GM12878 (cell line): Measurements from ENCODE around the gene CHRNE. TPM values are rescaled to one million over a fixed set of nuclear protein-coding genes. Genes with fewer than 3 reads are reported as not detected.

Experiments
- ATAC-seq: fragments of 200-7000 bp; cut with Tn5 transposase; 3 replicates; pipeline ENCODE4 v1.9.1; 2020; ENCODE audit warnings: mild to moderate bottlenecking, moderate library complexity
- BruUV-seq: library from RNA; stranded (reverse); fragments of 400-500 nt; replicated peaks from 2 replicates; lab custom pipeline; 2021; lab: Mats Ljungman, UMichigan
- CTCF ChIA-PET: fragments of 300-600 bp; sonication (Branson Sonifier 250); formaldehyde crosslinking; extraction: SDS; loops from one replicate; lab custom pipeline; 2021; ENCODE audit warnings: inconsistent platforms; lab: Yijun Ruan, JAX
- POLR2A ChIA-PET: fragments of 350-600 bp; formaldehyde crosslinking; extraction: SDS; loops from one replicate; lab custom pipeline; 2021; ENCODE audit warnings: inconsistent platforms; lab: Charles Lee
- RAD21 ChIA-PET: fragments of 300-600 bp; sonication (Branson Sonifier 250); formaldehyde crosslinking; loops from one replicate; lab custom pipeline; 2023; ENCODE audit warnings: antibody characterized with exemption; ENCODE audit not compliant: unreplicated experiment; lab: Charles Lee
- SMC1A ChIA-PET: fragments of 300-600 bp; sonication (Branson Sonifier 250); formaldehyde crosslinking; loops from one replicate; lab custom pipeline; 2023; ENCODE audit not compliant: unreplicated experiment, uncharacterized antibody; lab: Charles Lee
- DNase-seq: peaks from one replicate; pipeline ENCODE4 v3.0.0-alpha.2; 2011; ENCODE audit warnings: low read depth, low spot score
- FAIRE-seq: peaks from 3 replicates; lab custom pipeline; 2011; peaks lifted over from hg19 to GRCh38; lab: Jason Lieb, UNC
- H2AFZ ChIP-seq: 2 replicates; pipeline ENCODE4 v1.6.0; 2011; ENCODE audit warnings: low read depth, low read length, control low read depth; ENCODE audit not compliant: control insufficient read depth
- H3K27ac ChIP-seq: 2 replicates; pipeline ENCODE4 v1.5.1; 2011; ENCODE audit warnings: control low read depth; ENCODE audit not compliant: control insufficient read depth, insufficient read depth
- H3K27me3 ChIP-seq, 2 experiments: replicated peaks in 1 of 2; 2 replicates each; pipeline versions ENCODE4 v1.6.0 to v1.6.1; 2011; ENCODE audit warnings: low read length in 1 of 2; ENCODE audit not compliant: control insufficient read depth in 2 of 2, insufficient read depth in 2 of 2
- H3K36me3 ChIP-seq, 2 experiments: 2 replicates each; pipeline ENCODE4 v1.5.1; 2011; ENCODE audit warnings: low read length in 1 of 2; ENCODE audit not compliant: control insufficient read depth in 2 of 2, insufficient read depth in 2 of 2
- H3K4me1 ChIP-seq: 2 replicates; pipeline ENCODE4 v1.6.1; 2011; ENCODE audit warnings: mild to moderate bottlenecking, low read length, moderate library complexity, mixed read lengths; ENCODE audit not compliant: control insufficient read depth, insufficient read depth
- H3K4me2 ChIP-seq: 2 replicates; pipeline ENCODE4 v1.6.0; 2011; ENCODE audit warnings: control low read depth; ENCODE audit not compliant: control insufficient read depth, insufficient read depth
- H3K4me3 ChIP-seq: fragments of 200-600 bp; sonication (generic); 2 replicates; pipeline ENCODE4 v1.5.1; 2016
- H3K79me2 ChIP-seq: 2 replicates; pipeline ENCODE4 v1.6.0; 2011; ENCODE audit warnings: low read length; ENCODE audit not compliant: control insufficient read depth, insufficient read depth
- H3K9ac ChIP-seq: 2 replicates; pipeline ENCODE4 v1.8.0; 2011; ENCODE audit warnings: low read length, control low read depth, mixed read lengths; ENCODE audit not compliant: control insufficient read depth, insufficient read depth
- H3K9me3 ChIP-seq: replicated peaks from 3 replicates; pipeline ENCODE4 v1.5.1; 2011; ENCODE audit warnings: mild to moderate bottlenecking, low read length; ENCODE audit not compliant: control insufficient read depth, insufficient read depth
- H4K20me1 ChIP-seq: 2 replicates; pipeline ENCODE4 v1.6.0; 2011; ENCODE audit not compliant: control insufficient read depth, insufficient read depth
- CHD4 ChIP-seq: fragments of 200-600 bp; sonication (generic); IDR thresholded peaks from 2 replicates; pipeline ENCODE4 v1.6.1; 2016; ENCODE audit warnings: mild to moderate bottlenecking
- EED ChIP-seq: sonication (generic); IDR thresholded peaks from 2 replicates; pipeline ENCODE4 v1.6.1; 2016; ENCODE audit warnings: antibody characterized with exemption, low read depth
- ETV6 ChIP-seq, 2 experiments: fragments of 450-650 bp in 1 of 2; IDR thresholded peaks in 1 of 2; conservative IDR thresholded peaks in 1 of 2; 2 replicates each; pipeline ENCODE4 v1.6.1; 2014; ENCODE audit warnings: antibody characterized with exemption in 1 of 2, borderline replicate concordance in 1 of 2, low read depth in 1 of 2, mild to moderate bottlenecking in 1 of 2, moderate library complexity in 1 of 2
- HDGF ChIP-seq: fragments of 450-650 bp; IDR thresholded peaks from 2 replicates; pipeline ENCODE4 v1.6.1; 2016; ENCODE audit warnings: antibody characterized with exemption
- IKZF2 ChIP-seq, 2 experiments: fragments of 450-650 bp; IDR thresholded peaks; 2 replicates each; pipeline ENCODE4 v1.6.1; 2017; ENCODE audit warnings: mild to moderate bottlenecking in 2 of 2, moderate library complexity in 2 of 2
- IRF4 ChIP-seq: IDR thresholded peaks from 2 replicates; pipeline ENCODE4 v1.6.1; 2011; ENCODE audit warnings: low read depth, low read length
- MEF2B ChIP-seq: fragments of 450-650 bp; IDR thresholded peaks from 2 replicates; pipeline ENCODE4 v1.6.1; 2018; ENCODE audit warnings: mild to moderate bottlenecking, moderate library complexity; ENCODE audit not compliant: partially characterized antibody, poor library complexity, severe bottlenecking
- MTA3 ChIP-seq: IDR thresholded peaks from 2 replicates; pipeline ENCODE4 v1.6.1; 2012; ENCODE audit warnings: low read length, inconsistent platforms, borderline replicate concordance
- PAX8 ChIP-seq: fragments of 450-650 bp; IDR thresholded peaks from 2 replicates; pipeline ENCODE4 v1.6.1; 2017; ENCODE audit warnings: mild to moderate bottlenecking, moderate library complexity
- RBBP5 ChIP-seq: fragments of 200-600 bp; sonication (generic); conservative IDR thresholded peaks from 2 replicates; pipeline ENCODE4 v1.6.1; 2016
- SP1 ChIP-seq: IDR thresholded peaks from one replicate; pipeline ENCODE4 v1.6.1; 2011; ENCODE audit warnings: low read depth, low read length
- SRF ChIP-seq, 2 experiments: IDR thresholded peaks; 2 replicates each; pipeline ENCODE4 v1.6.1; 2011; ENCODE audit warnings: low read depth in 2 of 2, low read length in 2 of 2, mild to moderate bottlenecking in 1 of 2, moderate library complexity in 1 of 2
- STAT1 ChIP-seq: fragments of 450-650 bp; conservative IDR thresholded peaks from 2 replicates; pipeline ENCODE4 v1.6.1; 2014; ENCODE audit warnings: antibody characterized with exemption, mild to moderate bottlenecking
- SUZ12 ChIP-seq: fragments of 200-600 bp; sonication (generic); IDR thresholded peaks from one replicate; pipeline ENCODE4 v1.6.1; 2018; ENCODE audit warnings: antibody characterized with exemption, mild to moderate bottlenecking; ENCODE audit not compliant: unreplicated experiment
- WGBS: methylation state at CpG from one replicate; pipeline ENCODE4 v1.1.6; 2016; ENCODE audit warnings: low lambda C conversion rate; ENCODE audit not compliant: insufficient replicate concordance, insufficient coverage; ENCODE audit errors: missing lambda C conversion rate; 5-methylcytosine and 5-hydroxymethylcytosine counted together
- in situ Hi-C: fragments of 300-500 bp; cut with MboI; formaldehyde crosslinking; loops from 9 replicates; pipeline ENCODE4 v1.14.3; 2018; ENCODE audit warnings: mixed read lengths
- intact Hi-C: fragments of 100-400 bp; cut with micrococcal nuclease; formaldehyde crosslinking; loops from one replicate; pipeline ENCODE4 v1.14.2; 2022; ENCODE audit not compliant: unreplicated experiment
- polyA plus RNA-seq, 11 experiments: library from polyadenylated mRNA; depleted of rRNA in 4 of 11; unstranded in 6 of 11; stranded (reverse) in 5 of 11; fragments of >200 nt; fragmentation: Nextera tagmentation in 4 of 11; fragmentation: Illumina TruSeq in 1 of 11; extraction: Ambion mirVana in 4 of 11; extraction: Trizol in 1 of 11; gene quantifications; 1 replicate in 1 of 11; 2 replicates in 10 of 11; pipeline versions ENCODE4 v1.2.1 to v1.2.3, GENCODE V29; 2011 to 2016; ENCODE audit warnings: inconsistent platforms in 2 of 11, missing spikeins in 2 of 11, low read depth in 1 of 11
- total RNA-seq, 4 experiments: library from RNA; depleted of rRNA in 3 of 4; stranded (reverse); fragments of >200 nt in 3 of 4; fragmentation: Illumina TruSeq in 1 of 4; extraction: Trizol in 1 of 4; gene quantifications; 2 replicates each; pipeline versions ENCODE4 v1.2.1 to v1.2.3, GENCODE V29; 2013 to 2021
- TF ChIP-seq, protein P1 (sequence below): fragments of 450-650 bp; IDR thresholded peaks from 2 replicates; pipeline ENCODE4 v1.6.1; 2017; ENCODE audit warnings: mild to moderate bottlenecking, low read depth, inconsistent platforms; ENCODE audit not compliant: poor library complexity, severe bottlenecking
- TF ChIP-seq, protein P2 (sequence below): fragments of 450-650 bp; IDR thresholded peaks from 2 replicates; pipeline ENCODE4 v1.6.1; 2017; ENCODE audit warnings: mild to moderate bottlenecking, moderate library complexity
- TF ChIP-seq, protein P3 (sequence below): IDR thresholded peaks from 2 replicates; pipeline ENCODE4 v1.6.1; 2011; ENCODE audit warnings: borderline replicate concordance, low read depth, mild to moderate bottlenecking, moderate library complexity, low read length; ENCODE audit not compliant: insufficient read depth, poor library complexity, severe bottlenecking

Gene CHRNE
- total and polyA plus RNA-seq, 10 of the 15 experiments (the other 5 are each of a cell fraction or from before 2014, with no cell fraction given) = 0.05 to 0.11 (median 0.08) TPM; not detected in 6

GRCh38 chr17:4898927-4899326 lies 4.0 kb downstream of the CHRNE start:
- intact Hi-C loops = no loop called here
- POLR2A ChIA-PET = interaction anchor here (0.5 to 0.6 kb wide), 2 partner anchors 139 to 143 kb away, joined by 3 to 6 read pairs; no protein-coding TSS in a partner anchor
- no peak for FAIRE-seq
- TF ChIP-seq EED (no peak), HDGF (no peak), MTA3 (no peak), CHD4 (no peak), IKZF2 (IDR thresholded peaks at IDR 0.05) (no peak), IRF4 (no peak), RBBP5 (no peak), SRF (IDR thresholded peaks at IDR 0.05; ENCODE audit: low read depth in 2 of 2, low read length in 2 of 2) (no peak), PAX8 (no peak), STAT1 (no peak), SUZ12 (no peak), SP1 (no peak), MEF2B (no peak), ETV6 (conservative IDR thresholded peaks at IDR 0.05 in 1 of 2, IDR thresholded peaks at IDR 0.05 in 1 of 2; ENCODE audit: borderline replicate concordance in 1 of 2, low read depth in 1 of 2) (no peak)
- TF ChIP-seq, protein P1, sequence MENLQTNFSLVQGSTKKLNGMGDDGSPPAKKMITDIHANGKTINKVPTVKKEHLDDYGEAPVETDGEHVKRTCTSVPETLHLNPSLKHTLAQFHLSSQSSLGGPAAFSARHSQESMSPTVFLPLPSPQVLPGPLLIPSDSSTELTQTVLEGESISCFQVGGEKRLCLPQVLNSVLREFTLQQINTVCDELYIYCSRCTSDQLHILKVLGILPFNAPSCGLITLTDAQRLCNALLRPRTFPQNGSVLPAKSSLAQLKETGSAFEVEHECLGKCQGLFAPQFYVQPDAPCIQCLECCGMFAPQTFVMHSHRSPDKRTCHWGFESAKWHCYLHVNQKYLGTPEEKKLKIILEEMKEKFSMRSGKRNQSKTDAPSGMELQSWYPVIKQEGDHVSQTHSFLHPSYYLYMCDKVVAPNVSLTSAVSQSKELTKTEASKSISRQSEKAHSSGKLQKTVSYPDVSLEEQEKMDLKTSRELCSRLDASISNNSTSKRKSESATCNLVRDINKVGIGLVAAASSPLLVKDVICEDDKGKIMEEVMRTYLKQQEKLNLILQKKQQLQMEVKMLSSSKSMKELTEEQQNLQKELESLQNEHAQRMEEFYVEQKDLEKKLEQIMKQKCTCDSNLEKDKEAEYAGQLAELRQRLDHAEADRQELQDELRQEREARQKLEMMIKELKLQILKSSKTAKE = no peak
- TF ChIP-seq, protein P2, sequence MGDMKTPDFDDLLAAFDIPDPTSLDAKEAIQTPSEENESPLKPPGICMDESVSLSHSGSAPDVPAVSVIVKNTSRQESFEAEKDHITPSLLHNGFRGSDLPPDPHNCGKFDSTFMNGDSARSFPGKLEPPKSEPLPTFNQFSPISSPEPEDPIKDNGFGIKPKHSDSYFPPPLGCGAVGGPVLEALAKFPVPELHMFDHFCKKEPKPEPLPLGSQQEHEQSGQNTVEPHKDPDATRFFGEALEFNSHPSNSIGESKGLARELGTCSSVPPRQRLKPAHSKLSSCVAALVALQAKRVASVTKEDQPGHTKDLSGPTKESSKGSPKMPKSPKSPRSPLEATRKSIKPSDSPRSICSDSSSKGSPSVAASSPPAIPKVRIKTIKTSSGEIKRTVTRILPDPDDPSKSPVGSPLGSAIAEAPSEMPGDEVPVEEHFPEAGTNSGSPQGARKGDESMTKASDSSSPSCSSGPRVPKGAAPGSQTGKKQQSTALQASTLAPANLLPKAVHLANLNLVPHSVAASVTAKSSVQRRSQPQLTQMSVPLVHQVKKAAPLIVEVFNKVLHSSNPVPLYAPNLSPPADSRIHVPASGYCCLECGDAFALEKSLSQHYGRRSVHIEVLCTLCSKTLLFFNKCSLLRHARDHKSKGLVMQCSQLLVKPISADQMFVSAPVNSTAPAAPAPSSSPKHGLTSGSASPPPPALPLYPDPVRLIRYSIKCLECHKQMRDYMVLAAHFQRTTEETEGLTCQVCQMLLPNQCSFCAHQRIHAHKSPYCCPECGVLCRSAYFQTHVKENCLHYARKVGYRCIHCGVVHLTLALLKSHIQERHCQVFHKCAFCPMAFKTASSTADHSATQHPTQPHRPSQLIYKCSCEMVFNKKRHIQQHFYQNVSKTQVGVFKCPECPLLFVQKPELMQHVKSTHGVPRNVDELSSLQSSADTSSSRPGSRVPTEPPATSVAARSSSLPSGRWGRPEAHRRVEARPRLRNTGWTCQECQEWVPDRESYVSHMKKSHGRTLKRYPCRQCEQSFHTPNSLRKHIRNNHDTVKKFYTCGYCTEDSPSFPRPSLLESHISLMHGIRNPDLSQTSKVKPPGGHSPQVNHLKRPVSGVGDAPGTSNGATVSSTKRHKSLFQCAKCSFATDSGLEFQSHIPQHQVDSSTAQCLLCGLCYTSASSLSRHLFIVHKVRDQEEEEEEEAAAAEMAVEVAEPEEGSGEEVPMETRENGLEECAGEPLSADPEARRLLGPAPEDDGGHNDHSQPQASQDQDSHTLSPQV = no peak
- TF ChIP-seq, protein P3, sequence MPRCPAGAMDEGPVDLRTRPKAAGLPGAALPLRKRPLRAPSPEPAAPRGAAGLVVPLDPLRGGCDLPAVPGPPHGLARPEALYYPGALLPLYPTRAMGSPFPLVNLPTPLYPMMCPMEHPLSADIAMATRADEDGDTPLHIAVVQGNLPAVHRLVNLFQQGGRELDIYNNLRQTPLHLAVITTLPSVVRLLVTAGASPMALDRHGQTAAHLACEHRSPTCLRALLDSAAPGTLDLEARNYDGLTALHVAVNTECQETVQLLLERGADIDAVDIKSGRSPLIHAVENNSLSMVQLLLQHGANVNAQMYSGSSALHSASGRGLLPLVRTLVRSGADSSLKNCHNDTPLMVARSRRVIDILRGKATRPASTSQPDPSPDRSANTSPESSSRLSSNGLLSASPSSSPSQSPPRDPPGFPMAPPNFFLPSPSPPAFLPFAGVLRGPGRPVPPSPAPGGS = no peak
- TF ChIP-seq, all 136 proteins: peak for 0
- Histone ChIP-seq H3K9ac (peak overlapping the region; percentile 29; the same call in 1 of the 2 replicates), H3K36me3 (peaks cover 0 to 14% of the 10 kb centered on the region in 2 experiments; a peak in 3 of 4 replicates), H3K27ac (no peak overlapping the region), H3K4me3 (peak overlapping the region; percentile 35; the same call in 1 of the 2 replicates), H3K27me3 (no peaks in the 10 kb centered on the region; a peak in 1 of 4 replicates), H2AFZ (no peak overlapping the region), H3K4me2 (peak overlapping the region; percentile 91), H3K9me3 (no peaks in the 10 kb centered on the region; the same call in 2 of the 3 replicates), H3K79me2 (no peaks in the 10 kb centered on the region), H3K4me1 (peaks cover 20% of the 10 kb centered on the region), H4K20me1 (no peaks in the 10 kb centered on the region)
- DNase-seq (no peak), ATAC-seq (no peak)
- no TSS peak for BruUV-seq
- in situ Hi-C loops = no loop called here
- SMC1A ChIA-PET = no interaction called here
- 21% methylated on average over 28 of the region's 34 CpGs for WGBS
- CTCF ChIA-PET = interaction anchor here (1.0 to 1.3 kb wide), 3 partner anchors 11 to 332 kb away, joined by 3 read pairs; partner anchors contain the start of gene SLC25A11
- RAD21 ChIA-PET = interaction anchor here (0.5 to 0.9 kb wide), 2 partner anchors 21 to 160 kb away, joined by 3 read pairs; no protein-coding TSS in a partner anchor
